GM19395 (cell line): ENCODE measurements around the gene GLTP.
"Not testable (repeated sequence)": the region's sequence is repeated elsewhere in the genome, so short reads cannot be mapped to it uniquely, and the experiment has no call there.

Source experiments
- ATAC-seq: cut with Tn5 transposase; IDR thresholded peaks from one replicate; pipeline ENCODE4 v1.9.1; 2021; ENCODE audit warnings: mild to moderate bottlenecking, moderate library complexity; ENCODE audit not compliant: unreplicated experiment

GLTP gene

DNA sequence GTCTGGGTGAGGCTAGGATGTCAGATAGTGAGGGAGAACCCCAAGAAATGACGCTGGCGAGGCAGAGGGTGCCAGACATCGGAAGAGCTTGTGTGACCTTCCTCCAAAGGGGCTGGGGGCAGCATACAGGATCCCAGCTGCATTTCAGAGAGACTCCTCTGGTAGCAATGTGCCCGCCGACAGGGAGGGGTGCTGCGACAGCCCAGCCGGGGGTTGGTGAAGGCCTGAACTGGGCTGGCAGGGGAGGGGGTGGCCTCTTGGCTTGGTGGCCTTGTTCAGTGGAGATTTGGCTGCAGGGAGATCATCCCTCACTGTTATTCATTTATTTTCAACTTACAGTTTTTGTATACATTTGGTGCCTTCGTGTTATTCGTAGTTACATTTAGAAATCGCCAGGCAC lies 25.0 kb upstream of the GLTP start:
- no peak for ATAC-seq

- no peak for ATAC-seq
Measured at GRCh38 chr12:109902891-109903418, 22.6 kb upstream of the GLTP start.

DNA sequence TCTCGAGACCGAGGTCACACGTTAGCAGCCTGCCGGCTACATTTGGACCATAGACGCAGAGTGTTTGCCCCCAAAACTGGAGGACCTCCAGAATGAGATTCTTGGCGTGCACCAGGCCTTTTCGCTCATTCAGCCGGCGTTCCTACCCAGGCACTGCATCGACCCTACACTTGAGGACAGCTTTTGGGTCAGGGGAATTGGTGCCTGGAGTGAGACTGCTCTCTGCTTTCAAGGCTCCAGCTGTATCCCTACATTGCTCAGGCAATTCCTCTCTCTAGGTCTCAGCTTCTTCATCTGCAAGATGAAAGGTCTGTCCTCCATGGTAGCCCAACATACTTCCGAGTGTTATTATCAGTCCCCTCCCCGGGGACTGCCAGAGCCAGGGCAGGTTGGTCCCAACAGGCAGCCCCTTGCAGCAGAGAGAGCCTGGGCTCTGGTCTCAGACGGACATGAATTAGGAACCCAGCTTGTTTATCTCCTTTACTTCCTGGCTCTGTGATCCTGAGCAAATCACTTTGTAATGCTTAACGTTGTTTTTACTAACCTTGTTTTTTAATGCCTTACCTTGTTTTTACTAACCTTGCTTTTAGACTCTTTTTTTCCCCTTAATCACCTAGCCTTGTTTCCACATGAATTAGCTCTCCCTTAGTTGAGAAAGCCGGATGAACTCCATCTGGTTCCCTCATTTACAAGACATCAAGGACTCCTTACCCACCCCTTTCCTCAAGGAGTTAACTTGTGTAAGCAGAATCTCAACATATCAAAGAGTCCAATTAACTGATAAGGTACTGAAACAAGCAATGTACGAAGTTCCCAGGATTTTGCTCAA lies 20.6 kb upstream of the GLTP start:
- peak; percentile 8 for ATAC-seq

DNA sequence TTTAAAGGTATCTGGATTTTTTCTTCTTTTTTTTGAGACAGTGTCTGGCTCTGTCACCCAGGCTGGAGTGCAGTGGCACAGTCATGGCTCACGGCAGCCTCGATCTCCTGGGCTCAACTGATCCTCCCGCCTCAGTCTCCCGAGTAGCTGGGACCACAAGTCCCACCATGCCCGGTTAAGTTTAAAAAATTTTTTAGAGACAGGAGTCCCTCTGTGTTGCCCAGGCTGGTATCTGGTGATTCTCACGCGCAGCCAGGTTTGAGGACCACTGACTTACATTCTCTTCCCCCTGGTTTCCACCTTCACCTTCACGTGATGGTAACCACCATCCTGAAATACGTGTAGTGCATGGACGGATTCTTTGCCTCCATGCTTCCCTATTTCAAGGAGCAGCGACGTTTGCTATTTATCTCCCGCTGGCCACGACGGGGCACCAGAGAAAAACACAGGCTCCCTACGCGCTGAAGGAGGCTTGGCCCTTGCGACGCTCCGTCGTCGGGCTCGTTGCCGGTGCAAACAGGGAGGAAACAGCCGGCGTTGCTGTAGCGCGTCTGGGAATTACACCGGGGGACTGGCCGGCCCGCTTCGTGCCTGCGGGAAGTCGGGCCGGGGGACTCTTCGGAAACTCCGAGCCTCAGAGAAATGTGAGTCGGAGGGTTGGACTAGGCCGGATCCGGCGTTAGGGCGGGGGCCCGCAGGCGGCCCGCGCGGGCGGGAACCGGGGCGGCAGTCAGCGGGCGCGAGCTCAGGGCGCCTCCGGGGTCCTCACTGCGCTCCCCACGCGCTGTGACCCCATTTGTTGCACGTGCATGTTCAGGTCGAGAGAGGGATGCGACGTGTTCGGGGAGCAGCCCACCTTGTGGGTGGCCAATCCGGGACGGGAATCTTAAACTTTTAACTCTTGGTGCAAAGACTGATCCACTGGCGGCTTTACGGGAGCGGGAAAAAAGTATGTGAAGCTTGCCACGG lies 19.7 kb upstream of the GLTP start, which contains the start of gene TCHP:
Gene TCHP (plus strand): TSS at position 492 of the 969 bp plus-strand sequence. CDS start 2,753 bp downstream, outside the sequence.
- ATAC-seq = peak; percentile 86

GRCh38 chr12:109899345-109899744 lies 19.0 kb upstream of the GLTP start:
- not testable (repeated sequence) for ATAC-seq

DNA sequence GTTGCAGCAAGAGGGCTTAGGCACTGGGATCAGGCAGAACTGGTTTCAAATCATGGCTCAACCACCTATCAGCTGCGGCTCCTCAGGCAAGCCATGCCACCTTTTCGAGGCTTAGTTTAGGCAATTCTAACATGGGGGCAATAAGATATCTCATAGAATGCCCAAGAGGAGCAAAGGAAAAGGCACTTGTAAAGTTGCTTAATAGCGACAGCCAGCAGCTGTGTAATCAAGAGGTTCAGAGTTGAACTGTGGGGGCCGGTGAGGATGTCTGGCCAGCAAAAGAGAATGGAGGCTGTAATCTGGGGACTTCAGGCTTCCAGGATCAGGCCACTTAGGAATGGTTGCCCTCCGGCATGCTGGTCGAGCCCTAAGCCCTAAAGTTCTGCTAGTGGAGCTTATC lies 16.7 kb upstream of the GLTP start:
- ATAC-seq = no peak

DNA sequence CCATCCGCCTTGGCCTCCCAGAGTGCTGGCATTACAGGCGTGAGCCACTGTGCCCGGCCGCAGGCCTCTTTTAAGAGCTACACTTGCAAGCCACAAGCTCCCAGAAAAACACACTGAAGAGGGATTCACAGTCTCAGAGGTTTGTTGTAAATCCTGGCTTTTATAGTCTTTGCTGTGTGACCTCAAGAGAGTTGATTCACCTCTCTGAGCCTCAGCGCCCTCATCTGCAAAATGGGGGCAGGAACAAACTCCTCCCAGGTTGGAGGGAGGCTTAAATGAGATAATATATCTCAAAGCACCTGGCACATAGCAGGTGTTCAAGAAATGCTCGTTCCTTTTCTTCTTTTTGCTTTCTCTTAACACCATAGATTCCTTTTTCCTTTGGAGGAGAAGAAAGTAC lies 15.8 kb upstream of the GLTP start:
- ATAC-seq = no peak

DNA sequence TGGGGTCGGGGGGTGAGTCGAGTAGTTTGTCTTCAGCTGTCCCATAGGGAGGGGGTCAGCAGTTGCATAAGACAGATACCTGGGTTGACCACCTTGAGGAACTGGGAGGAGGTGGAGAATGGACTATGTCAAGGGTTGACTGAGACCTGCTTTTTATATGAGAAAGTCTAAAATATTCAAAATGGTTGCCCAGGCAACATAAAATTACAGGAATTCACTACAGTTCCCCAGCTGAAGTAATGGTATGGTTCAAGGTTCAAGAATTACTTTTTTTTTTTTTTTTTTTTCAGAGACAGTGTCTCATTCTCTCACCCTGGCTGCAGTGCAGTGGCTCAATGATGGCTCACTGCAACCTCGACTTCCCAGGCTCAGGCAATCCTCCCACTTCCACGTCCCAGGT lies 14.6 kb upstream of the GLTP start:
- no peak for ATAC-seq

DNA sequence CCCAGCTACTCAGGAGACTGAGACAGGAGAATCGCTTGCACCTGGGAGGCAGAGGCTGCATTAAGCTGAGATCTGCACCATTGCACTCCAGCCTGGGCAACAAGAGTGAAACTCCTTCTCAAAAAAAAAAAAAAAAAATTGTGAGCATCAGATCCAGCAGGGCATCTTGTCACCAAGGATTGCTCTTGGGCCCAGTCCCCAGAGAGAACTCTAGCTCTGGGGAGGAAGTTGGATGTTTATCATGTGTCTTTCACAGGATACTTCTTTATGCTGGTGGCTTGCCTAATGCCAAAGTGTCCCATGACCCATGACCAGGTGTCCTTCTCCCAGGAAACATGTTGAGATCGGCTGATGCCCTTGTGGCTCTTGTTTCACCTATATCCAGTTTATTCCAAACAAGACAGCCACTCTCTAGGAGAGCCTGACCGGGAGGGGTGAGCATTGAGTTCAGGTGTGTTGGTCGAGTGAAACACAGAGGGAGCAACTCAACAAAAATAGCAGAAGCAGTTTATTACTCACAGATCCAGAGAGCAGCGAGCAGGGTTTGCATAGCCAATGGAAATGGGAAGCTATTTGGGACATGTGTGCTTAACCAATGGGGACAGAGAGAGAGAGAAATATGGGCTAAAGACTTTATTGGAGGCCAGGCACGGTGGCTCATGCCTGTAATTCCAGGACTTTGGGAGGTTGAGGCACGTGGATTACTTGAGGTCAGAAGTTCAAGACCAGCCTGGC lies 13.1 kb upstream of the GLTP start:
- no peak for ATAC-seq

GRCh38 chr12:109892748-109893147 lies 12.4 kb upstream of the GLTP start:
- peak; percentile 70 for ATAC-seq

DNA sequence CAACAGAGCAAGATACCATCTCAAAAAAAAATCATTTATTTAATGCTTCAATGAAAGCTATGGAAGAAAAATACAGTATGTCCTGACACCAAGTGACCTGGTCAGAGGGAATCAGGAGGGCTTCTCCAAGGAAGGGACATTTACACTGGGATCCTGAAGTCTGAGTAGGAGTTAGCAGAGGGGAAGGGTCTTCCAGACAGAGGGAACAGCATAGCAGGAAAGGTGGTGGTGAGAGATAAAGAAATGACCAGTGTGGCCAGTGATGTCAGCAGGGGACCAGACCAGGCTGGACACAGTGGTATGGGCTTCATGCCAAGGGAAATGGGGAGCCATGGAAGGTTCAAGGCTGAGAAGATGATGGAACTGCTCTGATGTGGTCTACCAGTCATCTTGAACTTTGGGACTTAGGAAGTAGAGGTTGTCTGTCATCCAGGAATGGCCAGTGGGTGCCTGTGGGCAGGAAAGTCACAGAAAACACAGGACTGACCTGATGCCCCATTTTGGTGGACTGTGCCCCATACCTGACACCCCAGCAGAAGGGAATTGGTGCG lies 11.9 kb upstream of the GLTP start:
- no peak for ATAC-seq

DNA sequence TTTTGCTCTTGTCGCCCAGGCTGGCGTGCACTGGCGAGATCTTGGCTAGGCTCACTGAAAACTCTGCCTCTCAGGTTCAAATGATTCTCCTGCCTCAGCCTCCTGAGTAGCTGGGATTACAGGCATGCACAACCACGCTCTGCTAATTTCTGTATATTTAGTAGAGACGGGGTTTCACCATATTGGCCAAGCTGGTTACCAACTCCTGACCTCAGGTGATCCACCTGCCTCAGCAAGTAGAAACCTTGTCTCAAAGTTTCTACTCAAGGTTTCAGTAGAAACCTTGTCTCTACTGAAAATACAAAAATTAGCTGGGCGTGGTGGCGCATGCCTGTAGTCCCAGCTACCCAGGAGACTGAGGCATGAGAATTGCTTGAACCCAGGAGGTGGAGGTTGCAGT lies 11.4 kb upstream of the GLTP start:
- ATAC-seq = not testable (repeated sequence)

GRCh38 chr12:109890620-109891170 lies 10.4 kb upstream of the GLTP start:
- no peak for ATAC-seq

DNA sequence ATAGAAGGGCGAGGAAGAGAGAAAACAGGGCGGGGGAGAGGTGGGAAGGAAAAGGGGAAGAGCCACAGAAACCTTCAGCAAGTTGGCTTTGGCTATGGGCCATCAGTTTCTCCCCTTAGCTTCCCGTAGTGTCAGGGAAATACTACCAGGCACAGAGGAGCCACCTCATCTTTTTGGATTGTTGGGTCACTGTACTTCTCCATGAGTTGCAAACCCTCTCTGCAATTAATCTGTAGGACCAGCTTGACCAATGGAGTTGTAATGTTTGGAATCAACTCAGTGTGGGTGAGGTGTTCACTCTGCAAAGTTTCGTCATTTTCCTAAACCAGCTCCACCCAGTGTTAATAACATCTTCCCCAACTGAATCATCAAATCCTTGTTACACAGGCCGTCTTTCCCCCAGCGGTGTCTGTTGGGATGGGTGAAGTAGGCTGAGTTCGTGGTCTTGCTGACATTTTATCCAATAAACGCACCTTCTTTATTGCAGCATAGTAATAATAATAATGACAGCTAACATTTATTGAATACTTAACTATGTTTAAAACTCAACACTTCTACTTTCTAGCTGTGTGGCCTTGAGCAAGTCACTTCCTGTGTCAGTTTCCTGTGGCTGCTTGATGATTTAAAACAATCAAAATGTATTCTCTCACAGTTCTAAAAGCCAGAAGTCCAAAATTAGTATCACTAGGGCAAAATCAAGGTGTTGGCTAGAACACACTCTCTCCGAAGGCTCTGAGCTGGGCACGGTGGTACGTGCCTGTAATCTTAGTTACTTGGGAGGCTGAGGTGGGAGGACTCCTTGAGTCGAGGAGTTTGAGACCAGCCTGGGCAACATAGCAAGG lies 8.1 kb upstream of the GLTP start:
- no peak for ATAC-seq

GRCh38 chr12:109885616-109886015 lies 5.3 kb upstream of the GLTP start:
- no peak for ATAC-seq

DNA sequence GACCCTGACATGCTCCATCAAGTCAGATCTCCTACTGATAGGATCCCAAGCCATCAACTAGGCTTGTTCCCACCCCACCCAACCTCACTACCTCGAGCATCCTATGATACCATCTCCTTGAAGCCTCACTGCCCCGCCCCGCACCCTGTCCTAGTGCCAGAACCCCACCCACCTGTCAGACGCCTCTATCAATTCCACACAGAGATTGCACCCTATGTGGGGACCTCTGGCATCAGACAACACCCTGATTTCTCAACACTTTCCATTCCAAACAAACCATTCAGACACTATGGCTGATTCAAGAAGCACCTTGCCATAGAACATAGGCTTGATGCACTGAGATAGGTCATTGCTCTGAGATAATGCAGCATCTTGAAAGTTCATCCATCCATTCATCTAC lies 3.1 kb upstream of the GLTP start:
- ATAC-seq = no peak

GRCh38 chr12:109881752-109882151 lies 1.4 kb upstream of the GLTP start:
- ATAC-seq = no peak

DNA sequence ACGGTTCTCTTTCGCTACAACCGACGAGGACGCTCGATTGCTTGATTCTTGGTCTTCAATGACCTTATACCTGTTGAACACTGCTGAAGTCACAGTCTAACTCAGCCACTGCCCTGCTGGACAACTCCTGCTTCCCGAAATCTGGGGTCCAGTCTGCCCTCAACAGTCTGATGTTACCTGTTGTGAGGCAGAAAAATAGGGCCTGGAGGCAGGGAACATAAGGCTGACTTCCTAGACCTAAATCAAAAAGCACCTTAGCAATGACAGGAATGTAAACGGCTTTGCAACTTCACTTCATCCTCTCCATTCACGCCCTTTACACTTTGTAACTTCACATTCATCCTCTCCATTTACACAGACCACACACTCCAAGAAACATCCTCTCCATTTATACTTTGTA lies 597 bp upstream of the GLTP start:
- ATAC-seq = no peak

DNA sequence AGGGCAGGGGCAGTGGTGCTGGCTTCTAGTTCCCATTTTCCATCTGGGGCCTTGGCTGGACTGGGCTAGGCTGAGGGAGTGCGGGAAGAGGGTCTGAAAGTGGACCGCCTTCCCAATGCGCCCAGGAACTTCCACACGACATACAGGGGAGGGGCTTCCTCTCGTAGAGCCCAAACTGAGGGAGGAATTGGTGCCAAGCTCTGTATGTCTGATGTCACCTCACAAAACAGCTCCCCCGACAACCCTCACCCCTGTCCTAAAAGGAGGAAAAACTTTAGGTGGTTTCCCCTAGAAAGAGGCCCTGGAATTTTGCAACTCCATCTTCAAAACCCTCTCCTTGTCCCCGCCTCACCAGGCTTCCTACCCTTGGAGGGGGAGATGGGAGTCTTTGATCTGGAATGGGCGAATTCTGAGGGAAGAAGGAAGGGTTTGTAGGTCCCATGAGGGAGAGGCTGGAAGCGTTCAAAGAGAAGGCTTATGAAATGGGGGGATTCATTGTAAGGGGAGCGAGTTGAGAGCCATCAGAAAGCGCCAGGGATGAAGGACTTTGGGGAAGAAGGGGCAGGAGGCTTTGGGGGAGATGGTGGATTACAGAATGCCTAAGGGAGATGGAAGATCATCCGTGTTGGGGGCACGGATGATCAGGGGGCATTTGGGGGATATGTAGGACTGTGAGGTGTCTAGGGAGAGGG lies 844 bp downstream of the GLTP start:
- ATAC-seq = no peak
